Stimulated activated CD4-positive, alpha-beta T cell treated with anti-CD3 and anti-CD28 coated beads, Interleukin-4, amount 100 ng/mL, for 24 hours (primary cell): ENCODE data around the gene XYLT1.

Experiments used
- DNase-seq: peaks from one replicate; pipeline ENCODE4 v3.0.0-alpha.2; 2020

XYLT1 gene

GRCh38 chr16:17128791-17129190 lies 342.0 kb downstream of the XYLT1 start:
- DNase-seq, result no peak

GRCh38 chr16:17126156-17126555 lies 344.6 kb downstream of the XYLT1 start:
- no peak for DNase-seq

GRCh38 chr16:17125671-17126070 lies 345.1 kb downstream of the XYLT1 start:
- DNase-seq, result no peak

DNA sequence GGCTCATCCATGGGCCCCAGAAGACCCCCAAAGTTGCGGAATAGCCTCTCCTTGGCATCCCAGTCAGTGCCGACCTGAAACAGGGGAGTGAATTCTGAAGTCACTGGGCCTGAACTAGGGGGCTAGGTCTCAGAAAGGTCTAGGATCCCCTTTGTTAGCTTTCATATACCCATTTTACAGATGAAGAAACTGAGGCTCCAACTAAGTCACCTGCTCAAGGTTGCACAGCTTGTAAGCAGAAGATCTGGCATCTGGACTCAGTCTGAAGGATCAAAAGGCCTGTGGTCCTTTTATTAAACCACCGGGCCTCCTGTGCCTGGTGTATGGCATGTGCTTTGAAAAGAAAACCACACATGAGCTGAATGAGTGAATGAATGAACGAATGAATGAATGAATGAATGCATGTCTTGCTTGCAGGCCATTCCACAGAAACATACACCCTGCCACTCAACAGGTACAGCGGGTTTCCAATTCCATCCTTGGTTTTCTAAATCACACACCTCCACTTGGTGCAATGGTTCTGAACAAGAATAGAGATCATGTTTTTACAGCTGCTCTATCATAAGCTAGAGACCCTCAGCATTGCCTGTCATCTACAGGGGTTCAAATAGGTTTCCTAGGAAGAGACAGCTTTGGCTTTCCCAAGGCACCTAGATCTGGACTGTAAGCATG lies 352.7 kb downstream of the XYLT1 start:
- no peak for DNase-seq

DNA sequence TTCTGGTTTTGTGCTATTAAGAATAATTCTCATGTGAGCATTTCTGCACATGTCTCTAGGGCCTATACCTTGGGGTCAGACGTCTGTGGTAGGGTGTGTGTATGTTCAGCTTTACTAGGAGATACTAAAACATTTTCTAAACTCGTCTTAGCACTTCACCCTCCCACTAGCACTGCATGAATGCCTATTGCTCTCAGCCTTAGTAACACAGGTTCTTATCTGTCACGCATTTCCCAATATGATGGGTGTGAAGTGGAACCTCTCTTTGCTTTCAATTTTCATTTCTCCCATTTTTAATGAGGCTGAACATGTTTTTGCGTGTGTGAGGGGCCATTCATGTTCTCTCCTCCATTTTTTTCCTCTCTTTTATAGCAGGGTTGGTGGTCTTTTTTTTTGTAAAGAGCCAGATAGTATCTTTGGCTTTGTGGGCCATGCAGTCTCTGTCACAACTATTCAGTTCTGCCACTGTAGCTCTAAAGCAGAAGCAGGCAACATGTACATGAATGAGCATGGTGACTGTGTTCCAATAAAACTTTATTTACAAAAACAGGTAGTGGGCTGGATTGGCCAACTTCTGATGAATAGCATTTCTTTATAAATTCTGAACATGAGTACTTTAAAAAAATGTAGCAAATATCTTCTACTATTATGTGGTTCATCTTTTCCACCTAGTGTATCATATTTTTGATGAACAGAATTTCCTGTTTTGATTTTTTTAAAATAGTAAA lies 354.0 kb downstream of the XYLT1 start:
- no peak for DNase-seq

DNA sequence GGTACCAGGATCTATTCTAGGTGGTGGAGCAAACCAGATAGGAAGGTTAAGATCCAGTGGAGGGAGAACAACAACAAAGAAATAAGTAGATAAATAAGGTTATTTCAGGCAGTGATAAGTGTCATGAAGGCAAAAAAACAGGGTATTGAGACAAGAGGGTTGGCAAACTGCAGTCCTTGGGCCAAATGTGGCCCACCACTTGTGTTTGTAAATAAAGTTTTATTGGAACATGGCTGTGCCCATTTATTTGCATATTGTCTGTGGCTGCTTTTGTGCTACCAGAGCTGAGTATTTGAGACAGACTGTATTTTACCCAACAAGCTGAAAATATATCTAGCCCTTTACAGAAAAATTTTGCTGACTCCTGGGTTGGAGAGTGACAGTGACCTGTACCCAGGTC lies 361.3 kb downstream of the XYLT1 start:
- DNase-seq, result no peak

DNA sequence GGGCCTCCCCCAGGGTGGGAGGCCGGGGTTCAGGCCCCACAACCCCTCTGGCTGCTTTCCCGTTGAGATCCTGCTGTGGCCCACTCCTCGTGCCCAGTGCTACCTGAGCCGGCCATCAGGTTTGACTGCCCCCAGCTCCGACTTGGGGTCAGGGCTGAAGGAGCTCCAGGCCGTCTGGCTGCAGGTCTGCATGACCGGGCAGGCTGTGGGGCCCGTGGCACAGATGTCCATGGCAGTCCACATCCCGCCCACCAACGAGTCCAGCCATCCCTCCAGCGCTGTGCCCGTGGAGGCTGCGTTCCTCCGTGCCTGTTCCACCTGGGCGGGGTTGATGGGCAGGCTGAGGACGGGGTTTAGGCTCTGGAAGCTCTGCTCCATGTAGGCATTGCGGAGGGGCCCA lies 362.2 kb downstream of the XYLT1 start:
- DNase-seq, result no peak

- no peak for DNase-seq
These were observed 363.3 kb downstream of the XYLT1 start for GRCh38 chr16:17107450-17107849.

- no peak for DNase-seq
These were observed 364.4 kb downstream of the XYLT1 start for GRCh38 chr16:17106243-17106791.

- DNase-seq, result no peak
These were observed 365.4 kb downstream of the XYLT1 start for GRCh38 chr16:17105239-17105797.

DNA sequence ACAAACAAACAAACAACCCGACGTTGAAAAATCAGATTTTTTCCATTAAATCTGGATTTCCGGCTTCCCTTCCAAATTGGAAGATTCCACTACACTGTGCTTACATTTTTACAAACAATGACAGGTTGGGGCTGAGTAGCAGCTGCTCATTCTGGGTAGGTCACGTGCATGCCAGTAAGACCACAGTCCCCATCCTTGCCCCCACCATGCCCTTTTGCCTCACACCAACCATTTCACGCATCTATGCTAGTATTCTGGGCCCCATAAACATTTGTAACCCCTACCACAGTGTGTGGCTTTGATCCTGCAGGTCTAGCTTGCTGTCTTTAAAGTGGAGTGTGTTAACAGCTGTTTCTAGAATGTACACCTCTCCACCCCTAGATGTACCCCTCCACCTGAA lies 366.1 kb downstream of the XYLT1 start:
- DNase-seq, result no peak

GRCh38 chr16:17103216-17103615 lies 367.5 kb downstream of the XYLT1 start:
- DNase-seq, result no peak

- no peak for DNase-seq
These were observed 369.1 kb downstream of the XYLT1 start for GRCh38 chr16:17101646-17102045.

DNA sequence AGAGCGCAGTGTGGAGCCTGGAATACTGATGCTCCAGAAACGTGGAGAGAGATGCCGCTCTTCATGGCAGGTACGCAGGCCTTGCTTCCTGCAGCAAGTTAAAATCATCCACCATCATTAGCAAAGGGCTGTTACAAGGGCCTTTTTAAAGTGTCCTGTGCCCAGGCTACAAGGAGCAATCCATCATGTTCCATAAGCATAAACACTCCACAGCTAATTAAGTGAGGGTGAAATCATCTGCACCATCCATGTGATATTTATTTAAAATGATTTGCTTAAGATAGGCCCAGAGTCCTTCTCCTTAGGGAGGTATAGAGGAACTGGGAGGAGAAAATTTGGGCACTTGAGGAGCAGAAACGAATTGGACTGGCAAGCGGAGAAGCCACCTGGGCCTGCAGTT lies 372.1 kb downstream of the XYLT1 start:
- DNase-seq, result no peak

DNA sequence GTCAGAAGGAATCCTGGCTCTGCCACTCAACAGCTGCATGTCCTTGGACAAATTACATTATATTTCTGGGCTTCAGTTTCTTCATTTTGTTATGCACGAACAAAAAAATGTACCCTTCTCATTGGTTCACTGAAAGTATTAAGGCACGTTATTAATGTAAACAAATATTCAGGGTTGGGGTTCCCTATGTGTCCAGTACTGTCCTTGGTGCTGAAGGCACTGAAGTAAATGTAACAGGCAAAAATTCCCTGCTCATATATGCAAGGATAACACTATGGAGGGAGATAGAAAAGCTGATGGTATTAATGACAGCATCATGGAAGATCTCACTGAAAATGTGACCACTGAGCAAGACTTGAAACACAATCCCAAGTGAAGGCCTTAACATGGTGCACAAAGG lies 386.6 kb downstream of the XYLT1 start:
- no peak for DNase-seq

DNA sequence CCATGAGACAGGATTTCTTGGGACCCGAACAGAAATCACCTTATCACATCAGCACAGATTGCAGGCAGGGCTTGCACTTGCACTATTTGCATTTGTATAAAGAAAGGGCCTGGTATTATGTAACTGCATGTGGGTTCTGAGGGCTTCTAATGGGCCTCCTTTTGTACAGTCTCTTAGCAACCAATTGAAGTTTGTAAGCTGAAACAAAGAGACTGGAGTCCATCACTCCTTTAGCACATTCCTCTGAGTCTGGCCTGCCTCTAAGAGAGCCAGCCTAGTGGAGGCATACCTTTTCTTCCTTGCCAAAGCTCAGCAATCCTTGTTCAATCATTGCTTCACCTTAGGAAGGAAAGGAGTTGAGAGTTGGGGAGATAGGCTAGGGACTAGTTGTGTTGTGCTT lies 387.1 kb downstream of the XYLT1 start:
- DNase-seq, result no peak

GRCh38 chr16:17082095-17082882 lies 388.5 kb downstream of the XYLT1 start:
- no peak for DNase-seq

- DNase-seq, result no peak
These were observed 390.7 kb downstream of the XYLT1 start for GRCh38 chr16:17080105-17080504.

DNA sequence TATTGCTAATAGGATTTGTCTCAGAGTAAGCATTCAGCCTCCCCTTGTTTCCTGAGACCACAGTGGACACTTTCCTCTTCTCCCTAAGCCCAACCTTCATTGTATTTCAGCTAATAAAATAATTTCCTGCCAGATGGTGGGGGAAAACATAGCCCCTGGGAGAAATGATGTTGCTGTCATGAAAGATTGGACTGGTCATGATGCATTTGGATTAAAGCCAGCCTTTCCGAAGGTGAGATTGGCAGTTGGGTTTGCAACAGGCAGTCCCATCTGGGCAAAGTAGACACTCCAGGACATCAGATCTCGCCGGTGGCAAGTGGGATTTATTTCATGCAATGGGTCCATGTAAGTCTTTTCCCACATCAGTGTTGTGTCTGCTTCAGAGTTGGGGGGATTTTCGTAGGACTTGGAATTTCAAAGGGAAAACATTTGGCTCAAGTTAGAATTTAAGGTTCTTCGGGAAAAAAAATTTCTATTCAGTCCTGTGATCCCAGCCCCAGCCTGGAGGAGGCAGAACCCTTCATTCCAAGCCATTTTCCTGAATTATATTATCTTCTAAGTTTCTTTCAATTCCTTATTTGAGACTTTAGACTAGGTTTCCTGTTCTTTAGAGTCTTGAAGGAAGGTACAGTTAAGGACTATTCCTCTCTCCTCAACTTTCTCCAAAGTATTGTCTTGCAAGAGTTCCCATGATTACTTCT lies 391.7 kb downstream of the XYLT1 start:
- no peak for DNase-seq

DNA sequence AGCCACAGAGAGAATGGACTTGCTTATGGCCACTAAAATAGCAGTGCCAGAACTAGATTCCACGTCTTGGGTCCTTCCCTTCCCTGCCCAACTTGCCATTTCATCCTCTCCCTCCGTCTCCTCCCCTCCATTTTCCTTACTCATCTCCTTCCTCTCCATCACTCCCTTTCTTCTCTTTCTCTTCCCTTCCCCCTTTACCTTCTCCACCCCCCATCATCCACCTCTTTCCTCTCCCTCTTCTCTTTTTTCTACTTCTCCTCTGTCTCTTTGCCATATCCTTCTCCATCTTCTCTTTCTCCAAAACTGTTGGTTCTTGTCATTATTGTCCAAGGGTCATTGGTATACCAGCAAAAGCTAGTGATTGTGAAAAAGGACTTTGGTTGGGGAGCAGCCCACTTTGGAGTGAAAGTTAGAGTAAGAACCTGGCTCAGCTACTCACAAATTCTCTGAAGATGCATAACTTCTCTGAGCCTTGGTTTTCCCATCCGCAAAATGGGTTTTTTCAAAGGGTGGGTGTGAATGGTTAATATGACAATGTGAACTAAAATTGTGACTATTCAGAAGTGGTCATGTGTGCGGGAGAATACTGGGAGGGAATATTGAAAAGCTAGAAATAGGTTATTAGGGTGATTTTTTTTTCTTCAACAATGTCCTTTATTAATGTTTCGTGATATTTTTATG lies 393.8 kb downstream of the XYLT1 start:
- DNase-seq, result no peak

GRCh38 chr16:17076092-17076754 lies 394.5 kb downstream of the XYLT1 start:
- no peak for DNase-seq
